Mesendoderm (in vitro differentiated cells): ENCODE results near the gene C9orf78.

Experiments
- DNase-seq: peaks from one replicate; pipeline ENCODE4 v3.0.0; 2013
- H2AK5ac ChIP-seq: 2 replicates; pipeline ENCODE4 v1.6.1; 2013; ENCODE audit warnings: low read length, inconsistent platforms
- H2BK120ac ChIP-seq: 2 replicates; pipeline ENCODE4 v1.6.1; 2013; ENCODE audit warnings: low read depth, mild to moderate bottlenecking, low read length, moderate library complexity, mixed read lengths
- H2BK15ac ChIP-seq: replicated peaks from 2 replicates; pipeline ENCODE4 v1.6.1; 2013; ENCODE audit warnings: low read depth, mild to moderate bottlenecking, moderate library complexity
- H2BK5ac ChIP-seq: 2 replicates; pipeline ENCODE4 v1.6.1; 2013; ENCODE audit warnings: low read length, inconsistent platforms
- H3K18ac ChIP-seq: 2 replicates; pipeline ENCODE4 v1.6.1; 2013; ENCODE audit warnings: mild to moderate bottlenecking, low read length, mixed read lengths
- H3K23ac ChIP-seq: one replicate; pipeline ENCODE4 v1.6.1; 2013; ENCODE audit warnings: low read length
- H3K27ac ChIP-seq: 2 replicates; pipeline ENCODE4 v1.5.1; 2013; ENCODE audit warnings: low read depth, mild to moderate bottlenecking, inconsistent platforms, low read length, moderate library complexity
- H3K27me3 ChIP-seq: 2 replicates; pipeline ENCODE4 v1.6.1; 2013; ENCODE audit warnings: low read length, control low read depth, mild to moderate bottlenecking, inconsistent platforms; ENCODE audit not compliant: insufficient read depth, poor library complexity
- H3K36me3 ChIP-seq: 2 replicates; pipeline ENCODE4 v1.6.1; 2013; ENCODE audit warnings: low read length, inconsistent platforms; ENCODE audit not compliant: control insufficient read depth, insufficient read depth
- H3K4ac ChIP-seq: one replicate; pipeline ENCODE4 v1.6.1; 2013; ENCODE audit warnings: low read depth, mild to moderate bottlenecking, low read length, moderate library complexity
- H3K4me1 ChIP-seq: 2 replicates; pipeline ENCODE4 v1.6.1; 2013; ENCODE audit warnings: low read depth, low read length, inconsistent platforms; ENCODE audit not compliant: control insufficient read depth
- H3K4me2 ChIP-seq: 2 replicates; pipeline ENCODE4 v1.6.1; 2013; ENCODE audit warnings: low read length
- H3K4me3 ChIP-seq: 2 replicates; pipeline ENCODE4 v1.5.1; 2013; ENCODE audit warnings: mild to moderate bottlenecking, low read length
- H3K56ac ChIP-seq: one replicate; pipeline ENCODE4 v1.6.1; 2013; ENCODE audit warnings: low read length
- H3K79me1 ChIP-seq: 2 replicates; pipeline ENCODE4 v1.6.1; 2013; ENCODE audit warnings: low read length, inconsistent platforms
- H3K79me2 ChIP-seq: 2 replicates; pipeline ENCODE4 v1.6.1; 2013; ENCODE audit warnings: mild to moderate bottlenecking, low read length; ENCODE audit not compliant: control insufficient read depth, insufficient read depth
- H3K9ac ChIP-seq: 2 replicates; pipeline ENCODE4 v1.6.1; 2013; ENCODE audit warnings: low read length, inconsistent platforms
- H4K5ac ChIP-seq: one replicate; pipeline ENCODE4 v1.6.1; 2013; ENCODE audit warnings: low read length
- H4K8ac ChIP-seq: one replicate; pipeline ENCODE4 v1.6.1; 2013; ENCODE audit warnings: low read depth, mild to moderate bottlenecking, control low read depth, low read length, moderate library complexity
- WGBS: extraction: QIAGEN DNeasy Blood & Tissue Kit; methylation state at CpG from one replicate; pipeline ENCODE4 v1.1.7; 2013; ENCODE audit warnings: low lambda C conversion rate, missing lambda C conversion rate; ENCODE audit not compliant: insufficient coverage; ENCODE audit errors: extremely low coverage; 5-methylcytosine and 5-hydroxymethylcytosine counted together

Gene C9orf78

DNA sequence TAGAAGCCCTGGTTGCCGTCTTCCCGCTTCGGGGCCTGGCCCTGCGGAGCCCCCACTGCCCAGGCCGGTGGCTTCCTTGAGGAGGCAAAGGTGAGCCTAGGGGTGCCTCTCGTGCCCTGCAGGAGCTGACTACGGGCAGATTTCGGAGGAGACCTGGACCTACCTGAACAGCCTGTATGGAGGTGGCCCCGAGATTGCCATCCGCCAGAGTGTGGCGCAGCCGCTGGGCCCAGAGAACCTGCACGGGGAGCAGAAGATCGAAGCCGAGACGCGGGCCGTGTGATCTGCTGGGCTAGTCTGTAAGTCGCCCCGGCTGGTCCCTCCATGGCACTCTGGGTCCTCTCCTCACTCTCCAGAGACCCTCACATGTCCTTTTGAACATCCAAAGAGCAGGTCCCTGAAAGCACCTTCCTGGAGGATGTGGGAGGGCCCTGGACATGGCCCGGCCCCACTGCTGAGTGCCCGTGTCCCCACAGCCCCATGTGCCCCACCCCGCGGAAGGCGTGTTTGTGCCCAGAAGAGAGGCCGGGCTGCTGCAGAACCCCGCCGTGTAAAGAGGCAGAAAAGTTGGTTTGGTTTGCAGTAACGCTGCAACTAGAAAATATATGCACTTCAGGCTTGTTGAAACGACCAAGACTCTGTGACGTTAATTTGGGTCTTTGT lies 45.0 kb upstream of the C9orf78 start:
- Histone ChIP-seq H3K4me3 (no peak overlapping the region), H3K36me3 (no peaks in the 10 kb centered on the region), H4K5ac (no peak overlapping the region), H3K27me3 (no peaks in the 10 kb centered on the region), H3K4ac (no peak overlapping the region), H2BK15ac (no peak overlapping the region), H2AK5ac (no peak overlapping the region), H3K23ac (no peak overlapping the region), H3K4me1 (peaks cover 3% of the 10 kb centered on the region), H2BK5ac (no peak overlapping the region), H3K4me2 (no peak overlapping the region), H3K18ac (no peak overlapping the region), H2BK120ac (no peak overlapping the region), H3K56ac (no peak overlapping the region), H3K79me2 (no peaks in the 10 kb centered on the region), H3K27ac (no peak overlapping the region), H4K8ac (no peak overlapping the region), H3K79me1 (no peaks in the 10 kb centered on the region), H3K9ac (no peak overlapping the region)
- no peak for DNase-seq
- no CpG with 5 or more reads among the region's 31 CpGs for WGBS

DNA sequence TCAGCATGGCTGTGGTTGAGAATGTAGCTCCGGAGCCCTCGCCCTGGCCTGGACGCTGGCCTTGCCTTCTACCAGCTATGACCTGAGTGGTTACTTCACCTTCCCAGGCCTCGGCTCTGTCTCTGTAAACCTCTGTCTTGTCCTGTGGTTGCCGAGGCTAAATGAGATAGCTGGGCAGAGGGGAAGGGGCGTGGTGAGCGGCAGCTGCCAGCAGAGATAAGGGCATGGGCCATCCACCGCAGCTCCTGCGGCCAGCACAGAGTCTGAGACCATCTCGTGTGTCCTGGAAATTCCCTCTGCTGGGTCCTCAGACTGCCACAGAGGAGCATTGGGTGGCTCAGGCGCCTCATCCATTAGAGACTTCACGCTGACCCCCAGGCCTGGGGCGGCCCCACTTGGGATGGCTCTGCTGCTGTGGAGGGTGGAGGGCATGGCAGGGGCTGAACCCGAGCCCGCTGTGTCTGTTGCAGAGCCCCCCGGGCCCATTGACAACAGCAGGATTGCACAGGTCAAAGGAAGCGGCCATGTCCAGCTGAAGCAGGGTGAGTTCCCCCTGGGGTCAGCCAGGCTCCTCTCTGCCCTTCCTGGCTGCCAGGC lies 44.1 kb upstream of the C9orf78 start:
- H3K27ac ChIP-seq: no peak overlapping the region
- no peak overlapping the region for H3K4me2 ChIP-seq

DNA sequence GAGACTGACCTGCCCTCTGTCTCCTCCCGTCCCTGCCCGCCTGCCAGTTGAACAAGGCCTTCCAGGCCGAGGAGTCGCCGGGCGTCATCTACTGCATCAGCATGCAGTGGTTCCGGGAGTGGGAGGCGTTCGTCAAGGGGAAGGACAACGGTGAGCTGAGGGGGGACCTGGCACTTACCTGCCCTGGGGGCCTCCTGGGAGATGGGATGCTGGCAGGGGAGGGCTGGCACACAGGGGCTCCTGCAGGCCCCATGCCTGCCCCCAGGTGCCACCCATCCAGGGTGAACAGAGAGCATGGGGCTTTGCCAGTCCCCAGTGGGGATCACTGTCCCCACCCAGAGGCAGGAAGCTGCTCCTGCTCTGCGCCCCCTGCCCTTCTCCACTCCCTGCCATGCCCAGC lies 43.2 kb upstream of the C9orf78 start:
- H4K5ac ChIP-seq: no peak overlapping the region
- no peak overlapping the region for H2BK5ac ChIP-seq
- no CpG with 5 or more reads among the region's 11 CpGs for WGBS
- no peak for DNase-seq
- H3K79me2 ChIP-seq: no peaks in the 10 kb centered on the region
- H2BK120ac ChIP-seq: no peak overlapping the region
- H3K27me3 ChIP-seq: no peaks in the 10 kb centered on the region
- H4K8ac ChIP-seq: no peak overlapping the region
- H3K4me1 ChIP-seq: no peaks in the 10 kb centered on the region
- H3K56ac ChIP-seq: no peak overlapping the region
- no peaks in the 10 kb centered on the region for H3K79me1 ChIP-seq
- H3K27ac ChIP-seq: no peak overlapping the region
- H3K23ac ChIP-seq: no peak overlapping the region
- H3K18ac ChIP-seq: no peak overlapping the region
- no peak overlapping the region for H3K9ac ChIP-seq
- H3K4me2 ChIP-seq: no peak overlapping the region
- no peak overlapping the region for H2BK15ac ChIP-seq
- no peak overlapping the region for H3K4ac ChIP-seq
- H2AK5ac ChIP-seq: no peak overlapping the region
- no peak overlapping the region for H3K4me3 ChIP-seq
- no peaks in the 10 kb centered on the region for H3K36me3 ChIP-seq

More for the DNA sequence above, 44.1 kb upstream of the C9orf78 start:
- H3K79me1 ChIP-seq: no peaks in the 10 kb centered on the region
- no peak overlapping the region for H3K4ac ChIP-seq
- H3K56ac ChIP-seq: no peak overlapping the region
- no peak overlapping the region for H2BK15ac ChIP-seq
- no peak for DNase-seq
- no peak overlapping the region for H4K5ac ChIP-seq
- no peaks in the 10 kb centered on the region for H3K4me1 ChIP-seq
- no peak overlapping the region for H3K23ac ChIP-seq
- no peak overlapping the region for H3K9ac ChIP-seq
- H2AK5ac ChIP-seq: no peak overlapping the region
- no peak overlapping the region for H3K18ac ChIP-seq
- no peak overlapping the region for H2BK5ac ChIP-seq
- no peaks in the 10 kb centered on the region for H3K36me3 ChIP-seq
- no peak overlapping the region for H2BK120ac ChIP-seq
- H3K4me3 ChIP-seq: no peak overlapping the region
- H4K8ac ChIP-seq: no peak overlapping the region
- H3K79me2 ChIP-seq: no peaks in the 10 kb centered on the region
- no CpG with 5 or more reads among the region's 17 CpGs for WGBS
- H3K27me3 ChIP-seq: no peaks in the 10 kb centered on the region

DNA sequence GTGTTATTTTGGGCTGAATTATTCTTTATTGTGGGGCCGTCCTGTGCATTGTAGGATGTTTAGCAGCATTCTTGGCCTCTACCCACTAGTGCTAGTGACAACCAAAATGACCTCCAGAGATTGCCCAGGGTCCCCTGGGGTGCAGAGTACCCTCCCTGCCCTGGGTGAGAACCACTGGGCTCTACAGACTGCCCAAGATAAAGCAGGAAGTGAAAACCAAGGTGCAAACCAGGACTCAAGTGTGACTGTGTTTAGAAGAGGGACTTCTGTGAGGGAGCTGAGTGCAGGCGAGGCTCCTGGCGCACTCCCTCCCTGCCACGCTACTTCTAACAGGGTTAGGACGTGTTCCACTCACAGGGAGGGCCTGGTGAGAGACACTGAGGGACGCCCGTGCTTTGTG lies 41.7 kb upstream of the C9orf78 start:
- Histone ChIP-seq H2BK15ac (no peak overlapping the region), H3K36me3 (no peaks in the 10 kb centered on the region), H4K8ac (no peak overlapping the region), H3K27me3 (no peaks in the 10 kb centered on the region), H3K4me2 (no peak overlapping the region), H3K79me1 (no peaks in the 10 kb centered on the region), H3K4ac (no peak overlapping the region), H3K9ac (no peak overlapping the region), H3K4me1 (no peaks in the 10 kb centered on the region), H4K5ac (no peak overlapping the region), H3K23ac (no peak overlapping the region), H3K79me2 (no peaks in the 10 kb centered on the region), H3K27ac (no peak overlapping the region), H2BK120ac (no peak overlapping the region), H2BK5ac (no peak overlapping the region), H2AK5ac (no peak overlapping the region), H3K56ac (no peak overlapping the region), H3K18ac (no peak overlapping the region), H3K4me3 (no peak overlapping the region)
- DNase-seq: no peak
- WGBS: no CpG with 5 or more reads among the region's 7 CpGs

DNA sequence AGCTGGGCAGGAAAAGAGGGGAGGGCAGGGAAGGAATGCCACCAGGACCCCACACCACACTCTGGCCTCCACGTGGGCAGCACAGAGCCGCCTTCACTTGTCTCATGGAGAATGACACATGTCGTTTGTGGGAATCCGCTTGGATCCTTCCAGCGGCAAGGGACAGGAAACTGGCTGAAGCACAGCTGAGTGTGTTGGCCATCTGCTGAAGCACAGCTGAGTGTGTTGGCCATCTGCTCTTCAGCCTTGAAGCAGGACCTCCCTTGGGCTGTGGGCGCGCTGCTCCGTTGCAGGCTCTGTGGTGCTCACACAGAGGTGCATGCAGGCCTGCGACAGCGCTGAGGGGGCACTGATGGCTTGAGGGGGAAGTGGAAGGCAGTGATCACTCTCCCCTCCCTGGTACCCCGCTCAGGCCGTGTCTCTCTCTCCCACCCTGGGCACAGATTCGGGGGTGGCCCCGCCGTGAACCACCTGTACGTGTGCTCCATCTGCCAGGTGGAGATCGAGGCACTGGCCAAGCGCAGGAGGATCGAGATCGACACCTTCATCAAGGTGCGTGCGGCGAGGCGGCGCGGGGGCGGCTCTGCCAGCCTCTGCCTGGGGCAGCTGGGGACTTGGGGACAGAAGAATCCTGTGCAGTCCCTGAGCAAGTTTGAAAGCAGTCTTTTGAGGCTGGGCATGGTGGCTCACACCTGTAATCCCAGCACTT lies 40.8 kb upstream of the C9orf78 start:
- H3K4ac ChIP-seq: no peak overlapping the region
- H3K79me2 ChIP-seq: no peaks in the 10 kb centered on the region
- no peak overlapping the region for H3K27ac ChIP-seq
- no peak overlapping the region for H3K4me3 ChIP-seq
- H3K27me3 ChIP-seq: no peaks in the 10 kb centered on the region
- H2BK120ac ChIP-seq: no peak overlapping the region
- H3K56ac ChIP-seq: no peak overlapping the region
- H2AK5ac ChIP-seq: no peak overlapping the region
- no peak overlapping the region for H3K18ac ChIP-seq
- H3K9ac ChIP-seq: no peak overlapping the region
- DNase-seq: no peak
- H2BK5ac ChIP-seq: no peak overlapping the region
- no peak overlapping the region for H2BK15ac ChIP-seq
- H3K79me1 ChIP-seq: no peaks in the 10 kb centered on the region
- H3K4me2 ChIP-seq: no peak overlapping the region
- no peak overlapping the region for H4K5ac ChIP-seq
- no CpG with 5 or more reads among the region's 27 CpGs for WGBS
- no peaks in the 10 kb centered on the region for H3K36me3 ChIP-seq
- no peak overlapping the region for H4K8ac ChIP-seq
- H3K23ac ChIP-seq: no peak overlapping the region
- H3K4me1 ChIP-seq: no peaks in the 10 kb centered on the region
